GM12878 (cell line): ENCODE data around the gene TNIP1.

Experiments
- ATF3 ChIP-seq: IDR thresholded peaks from 2 replicates; pipeline ENCODE4 v1.6.1; 2011; ENCODE audit warnings: low read depth, mild to moderate bottlenecking, low read length, moderate library complexity, borderline replicate concordance; ENCODE audit errors: extremely low read depth
- BCL11A ChIP-seq: IDR thresholded peaks from 2 replicates; pipeline ENCODE4 v1.6.1; 2011; ENCODE audit warnings: low read depth, low read length
- BRCA1 ChIP-seq: IDR thresholded peaks from 2 replicates; pipeline ENCODE4 v1.6.1; 2011; ENCODE audit warnings: low read depth, low read length, improper control_type of control experiment
- EGR1 ChIP-seq, 2 experiments: IDR thresholded peaks; 1 replicate in 1 of 2; 2 replicates in 1 of 2; pipeline ENCODE4 v1.6.1; 2011 to 2012; ENCODE audit warnings: low read depth in 2 of 2, low read length in 2 of 2, borderline replicate concordance in 1 of 2, mild to moderate bottlenecking in 1 of 2, moderate library complexity in 1 of 2
- ELK1 ChIP-seq: IDR thresholded peaks from 2 replicates; pipeline ENCODE4 v1.6.1; 2012; ENCODE audit warnings: low read depth, low read length, improper control_type of control experiment
- EP300 ChIP-seq, 2 experiments: fragments of 150-350 bp in 1 of 2; IDR thresholded peaks; 2 replicates each; pipeline ENCODE4 v1.6.1; 2011 to 2012; ENCODE audit warnings: low read depth in 2 of 2, low read length in 2 of 2, borderline replicate concordance in 1 of 2, improper control_type of control experiment in 1 of 2, inconsistent platforms in 1 of 2; ENCODE audit not compliant: control insufficient read depth in 1 of 2
- EZH2 ChIP-seq: IDR thresholded peaks from 2 replicates; pipeline ENCODE4 v1.6.1; 2012; ENCODE audit warnings: low read depth, mild to moderate bottlenecking, control low read depth, inconsistent platforms, low read length, borderline replicate concordance; ENCODE audit not compliant: control insufficient read depth
- FOXK2 ChIP-seq: fragments of 450-650 bp; IDR thresholded peaks from 2 replicates; pipeline ENCODE4 v1.6.1; 2017; ENCODE audit warnings: mild to moderate bottlenecking, moderate library complexity
- JUND ChIP-seq: IDR thresholded peaks from 2 replicates; pipeline ENCODE4 v1.6.1; 2012; ENCODE audit warnings: low read depth, mild to moderate bottlenecking, low read length, improper control_type of control experiment, moderate library complexity
- NR2F1 ChIP-seq: fragments of 450-650 bp; conservative IDR thresholded peaks from 2 replicates; pipeline ENCODE4 v1.6.1; 2017; ENCODE audit warnings: mild to moderate bottlenecking
- POLR2A ChIP-seq: IDR thresholded peaks from 2 replicates; pipeline ENCODE4 v1.6.1; 2011; ENCODE audit warnings: low read depth, mild to moderate bottlenecking, low read length
- TF ChIP-seq, protein P1 (sequence below), 3 experiments: IDR thresholded peaks in 2 of 3; conservative IDR thresholded peaks in 1 of 3; 2 replicates each; pipeline ENCODE4 v1.5.1; 2011; ENCODE audit warnings: low read depth in 3 of 3, low read length in 3 of 3, mild to moderate bottlenecking in 3 of 3, control low read depth in 2 of 3, moderate library complexity in 2 of 3, inconsistent platforms in 1 of 3, mixed read lengths in 1 of 3; ENCODE audit not compliant: control insufficient read depth in 2 of 3, insufficient read depth in 1 of 3; ENCODE audit errors: extremely low read depth in 1 of 3

DNA sequence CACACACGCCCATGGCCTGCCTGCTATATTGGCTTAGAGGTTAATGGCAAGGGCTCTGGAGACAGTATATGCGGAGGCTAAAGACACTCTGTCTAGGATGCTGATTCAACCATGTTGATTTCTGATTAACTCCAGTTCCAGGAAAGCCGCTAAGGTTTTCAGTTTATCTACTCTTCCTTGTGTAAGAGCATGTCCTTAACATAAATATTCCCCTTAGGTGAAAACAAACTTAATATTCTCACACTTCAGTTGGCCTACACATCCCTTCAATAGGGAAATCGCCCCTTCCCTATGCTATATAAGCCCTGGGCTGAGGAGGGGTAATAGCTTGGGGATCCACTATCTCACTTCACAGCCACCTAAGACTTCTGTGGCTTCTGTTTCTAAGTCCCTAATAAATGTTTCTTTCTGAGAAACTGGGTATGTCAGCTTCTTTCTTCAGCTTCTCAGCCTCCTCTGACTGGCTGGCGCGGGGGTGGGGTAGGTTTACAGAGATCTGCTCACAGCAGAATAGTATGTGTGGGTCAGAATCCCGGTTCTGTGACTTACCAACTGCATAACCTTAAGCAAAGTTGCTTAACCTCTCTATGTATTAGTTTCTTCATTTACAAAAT is 64.8 kb downstream of the TNIP1 start:
- no peak for TF ChIP-seq EP300 (IDR thresholded peaks at IDR 0.05; ENCODE audit: borderline replicate concordance in 1 of 2, control insufficient read depth in 1 of 2, low read depth in 2 of 2, low read length in 2 of 2)
- TF ChIP-seq NR2F1 = no peak
- no peak for TF ChIP-seq JUND
- TF ChIP-seq BRCA1 = no peak
- TF ChIP-seq, protein P1, sequence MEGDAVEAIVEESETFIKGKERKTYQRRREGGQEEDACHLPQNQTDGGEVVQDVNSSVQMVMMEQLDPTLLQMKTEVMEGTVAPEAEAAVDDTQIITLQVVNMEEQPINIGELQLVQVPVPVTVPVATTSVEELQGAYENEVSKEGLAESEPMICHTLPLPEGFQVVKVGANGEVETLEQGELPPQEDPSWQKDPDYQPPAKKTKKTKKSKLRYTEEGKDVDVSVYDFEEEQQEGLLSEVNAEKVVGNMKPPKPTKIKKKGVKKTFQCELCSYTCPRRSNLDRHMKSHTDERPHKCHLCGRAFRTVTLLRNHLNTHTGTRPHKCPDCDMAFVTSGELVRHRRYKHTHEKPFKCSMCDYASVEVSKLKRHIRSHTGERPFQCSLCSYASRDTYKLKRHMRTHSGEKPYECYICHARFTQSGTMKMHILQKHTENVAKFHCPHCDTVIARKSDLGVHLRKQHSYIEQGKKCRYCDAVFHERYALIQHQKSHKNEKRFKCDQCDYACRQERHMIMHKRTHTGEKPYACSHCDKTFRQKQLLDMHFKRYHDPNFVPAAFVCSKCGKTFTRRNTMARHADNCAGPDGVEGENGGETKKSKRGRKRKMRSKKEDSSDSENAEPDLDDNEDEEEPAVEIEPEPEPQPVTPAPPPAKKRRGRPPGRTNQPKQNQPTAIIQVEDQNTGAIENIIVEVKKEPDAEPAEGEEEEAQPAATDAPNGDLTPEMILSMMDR (IDR thresholded peaks at IDR 0.05 in 2 of 3, conservative IDR thresholded peaks at IDR 0.05 in 1 of 3; ENCODE audit: control insufficient read depth in 2 of 3, extremely low read depth in 1 of 3, insufficient read depth in 1 of 3, low read depth in 3 of 3, low read length in 3 of 3) = no peak
- TF ChIP-seq FOXK2 = no peak
- no peak for TF ChIP-seq ELK1
- no peak for TF ChIP-seq BCL11A
- TF ChIP-seq POLR2A = no peak
- TF ChIP-seq ATF3 = no peak
- TF ChIP-seq EZH2 = no peak
- TF ChIP-seq EGR1 (IDR thresholded peaks at IDR 0.05; ENCODE audit: borderline replicate concordance in 1 of 2, low read depth in 2 of 2, low read length in 2 of 2) = no peak
